HEK293 (cell line): ENCODE results near the gene UTP11.

ENCODE experiments used
- CTCF ChIA-PET: fragments of 350-600 bp; formaldehyde crosslinking; extraction: SDS; loops from one replicate; lab custom pipeline; 2021; ENCODE audit warnings: antibody characterized with exemption; lab: Yijun Ruan, JAX
- POLR2A ChIA-PET: fragments of 300-600 bp; formaldehyde crosslinking; extraction: SDS; loops from one replicate; lab custom pipeline; 2020; ENCODE audit warnings: antibody characterized with exemption, inconsistent platforms; lab: Yijun Ruan, JAX
- H3K27ac ChIP-seq: fragments of 200-500 bp; sonication (Bioruptor generic); 2 replicates; pipeline ENCODE4 v1.5.1; 2014; ENCODE audit warnings: low read depth, low read length, control low read depth, inconsistent platforms; ENCODE audit errors: extremely low read depth
- H3K36me3 ChIP-seq, 2 experiments: fragments of 200-500 bp in 1 of 2; sonication (Bioruptor generic) in 1 of 2; 1 replicate in 1 of 2; 2 replicates in 1 of 2; pipeline ENCODE4 v1.5.1; 2014 to 2017; ENCODE audit warnings: inconsistent platforms in 2 of 2, low read length in 2 of 2; ENCODE audit not compliant: control insufficient read depth in 2 of 2, insufficient read depth in 1 of 2
- H3K4me1 ChIP-seq: fragments of 200-500 bp; sonication (Bioruptor generic); 2 replicates; pipeline ENCODE4 v1.5.1; 2014; ENCODE audit warnings: mild to moderate bottlenecking, low read length, inconsistent platforms; ENCODE audit not compliant: control insufficient read depth, insufficient read depth
- H3K4me3 ChIP-seq: 2 replicates; pipeline ENCODE4 v1.5.1; 2011; ENCODE audit warnings: low read depth, mild to moderate bottlenecking, control low read depth, low read length, moderate library complexity
- H3K9me3 ChIP-seq: fragments of 200-500 bp; sonication (Bioruptor generic); 2 replicates; pipeline ENCODE4 v1.5.1; 2014; ENCODE audit warnings: low read depth, low read length, inconsistent platforms; ENCODE audit not compliant: control insufficient read depth, insufficient read depth
- AEBP2 ChIP-seq: fragments of 450-650 bp; formaldehyde crosslinking; IDR thresholded peaks from 2 replicates; pipeline ENCODE4 v1.5.1; 2016; ENCODE audit warnings: missing biosample characterization, missing genetic modification characterization, borderline replicate concordance
- BCL11A ChIP-seq: fragments of 450-650 bp; formaldehyde crosslinking; IDR thresholded peaks from 2 replicates; pipeline ENCODE4 v1.5.1; 2016; ENCODE audit warnings: low read depth, missing biosample characterization, missing genetic modification characterization
- BCL6B ChIP-seq: fragments of 450-650 bp; formaldehyde crosslinking; IDR thresholded peaks from 2 replicates; pipeline ENCODE4 v1.5.1; 2017; ENCODE audit warnings: missing biosample characterization, missing genetic modification characterization
- ELK4 ChIP-seq: IDR thresholded peaks from 2 replicates; pipeline ENCODE4 v1.6.1; 2011; ENCODE audit warnings: mild to moderate bottlenecking, low read depth, low read length, borderline replicate concordance
- OSR2 ChIP-seq: fragments of 450-650 bp; formaldehyde crosslinking; IDR thresholded peaks from 2 replicates; pipeline ENCODE4 v1.5.1; 2016; ENCODE audit warnings: missing biosample characterization, missing genetic modification characterization
- REST ChIP-seq: fragments of 450-650 bp; formaldehyde crosslinking; IDR thresholded peaks from 2 replicates; pipeline ENCODE4 v1.5.1; 2016; ENCODE audit warnings: missing biosample characterization, missing genetic modification characterization
- SCRT1 ChIP-seq: fragments of 450-650 bp; formaldehyde crosslinking; IDR thresholded peaks from 2 replicates; pipeline ENCODE4 v1.5.1; 2016; ENCODE audit warnings: missing biosample characterization, missing genetic modification characterization, borderline replicate concordance
- TSHZ1 ChIP-seq: fragments of 450-650 bp; formaldehyde crosslinking; IDR thresholded peaks from 2 replicates; pipeline ENCODE4 v1.5.1; 2016; ENCODE audit warnings: missing biosample characterization, missing genetic modification characterization, borderline replicate concordance
- ZBTB17 ChIP-seq: fragments of 450-650 bp; formaldehyde crosslinking; IDR thresholded peaks from 2 replicates; pipeline ENCODE4 v1.5.1; 2016; ENCODE audit warnings: missing biosample characterization, missing genetic modification characterization
- ZBTB21 ChIP-seq: fragments of 450-650 bp; formaldehyde crosslinking; IDR thresholded peaks from 2 replicates; pipeline ENCODE4 v1.5.1; 2017; ENCODE audit warnings: missing biosample characterization, missing genetic modification characterization
- ZNF155 ChIP-seq: fragments of 450-650 bp; formaldehyde crosslinking; IDR thresholded peaks from 2 replicates; pipeline ENCODE4 v1.5.1; 2016; ENCODE audit warnings: missing biosample characterization, missing genetic modification characterization
- ZNF239 ChIP-seq: fragments of 450-650 bp; formaldehyde crosslinking; IDR thresholded peaks from 2 replicates; pipeline ENCODE4 v1.5.1; 2016; ENCODE audit warnings: missing biosample characterization, missing genetic modification characterization
- ZNF558 ChIP-seq: fragments of 450-650 bp; formaldehyde crosslinking; IDR thresholded peaks from 2 replicates; pipeline ENCODE4 v1.5.1; 2016; ENCODE audit warnings: missing biosample characterization, missing genetic modification characterization
- ZNF600 ChIP-seq: fragments of 450-650 bp; formaldehyde crosslinking; IDR thresholded peaks from 2 replicates; pipeline ENCODE4 v1.5.1; 2016; ENCODE audit warnings: missing biosample characterization, missing genetic modification characterization
- ZNF623 ChIP-seq: fragments of 450-650 bp; formaldehyde crosslinking; IDR thresholded peaks from 2 replicates; pipeline ENCODE4 v1.5.1; 2016; ENCODE audit warnings: missing biosample characterization, missing genetic modification characterization
- ZNF639 ChIP-seq: fragments of 450-650 bp; formaldehyde crosslinking; IDR thresholded peaks from 2 replicates; pipeline ENCODE4 v1.5.1; 2016; ENCODE audit warnings: missing biosample characterization, missing genetic modification characterization
- ZNF658 ChIP-seq: fragments of 450-650 bp; formaldehyde crosslinking; IDR thresholded peaks from 2 replicates; pipeline ENCODE4; 2016; ENCODE audit warnings: missing biosample characterization, missing genetic modification characterization
- ZNF660 ChIP-seq: fragments of 450-650 bp; IDR thresholded peaks from 2 replicates; pipeline ENCODE4 v1.5.1; 2018; ENCODE audit warnings: missing biosample characterization, mild to moderate bottlenecking, missing genetic modification characterization
- ZNF677 ChIP-seq: fragments of 450-650 bp; IDR thresholded peaks from 2 replicates; pipeline ENCODE4 v1.5.0; 2018; ENCODE audit warnings: missing biosample characterization, mild to moderate bottlenecking, missing genetic modification characterization, moderate library complexity
- ZSCAN30 ChIP-seq: fragments of 450-650 bp; IDR thresholded peaks from 2 replicates; pipeline ENCODE4 v1.5.1; 2018; ENCODE audit warnings: missing biosample characterization, mild to moderate bottlenecking, missing genetic modification characterization, moderate library complexity

Gene UTP11

GRCh38 chr1:38068980-38069340, 56.4 kb downstream of the UTP11 start:
- H3K36me3 ChIP-seq = no peaks in the 10 kb centered on the region
- no peaks in the 10 kb centered on the region for H3K4me1 ChIP-seq
- POLR2A ChIA-PET = no interaction called here
- no peaks in the 10 kb centered on the region for H3K9me3 ChIP-seq
- no peak overlapping the region for H3K4me3 ChIP-seq
- CTCF ChIA-PET = interaction anchor here (0.6 to 1.4 kb wide), 2 partner anchors 59 to 766 kb away, joined by 3 to 5 read pairs; no protein-coding TSS in a partner anchor
- no peak overlapping the region for H3K27ac ChIP-seq
- TF ChIP-seq AEBP2 (tag by site-specific recombination) = no peak
- TF ChIP-seq TSHZ1 (tag by site-specific recombination) = no peak
- no peak for TF ChIP-seq ELK4
- no peak for TF ChIP-seq ZNF239
- no peak for TF ChIP-seq ZNF155 (tag by site-specific recombination)
- no peak for TF ChIP-seq REST (tag by site-specific recombination)
- TF ChIP-seq ZNF677 (tag by site-specific recombination) = no peak
- no peak for TF ChIP-seq BCL11A (tag by site-specific recombination)
- TF ChIP-seq ZBTB17 (tag by site-specific recombination) = no peak
- TF ChIP-seq ZNF660 (tag by site-specific recombination) = no peak
- TF ChIP-seq ZNF639 (tag by site-specific recombination) = no peak
- no peak for TF ChIP-seq OSR2 (tag by site-specific recombination)
- TF ChIP-seq SCRT1 (tag by site-specific recombination) = no peak
- TF ChIP-seq BCL6B (tag by site-specific recombination) = no peak
- TF ChIP-seq ZNF658 (tag by site-specific recombination) = no peak
- no peak for TF ChIP-seq ZNF558 (tag by site-specific recombination)
- no peak for TF ChIP-seq ZSCAN30 (tag by site-specific recombination)
- no peak for TF ChIP-seq ZBTB21
- TF ChIP-seq ZNF623 = no peak
- no peak for TF ChIP-seq ZNF600
